ENCODE data around the gene ZNF683.
A peak's percentile ranks its signal among the peaks of the same experiment; 100 is the strongest.
"Not testable (repeated sequence)": the region's sequence is repeated elsewhere in the genome, so short reads cannot be mapped to it uniquely, and the experiment has no call there.

ZNF683 gene

DNA sequence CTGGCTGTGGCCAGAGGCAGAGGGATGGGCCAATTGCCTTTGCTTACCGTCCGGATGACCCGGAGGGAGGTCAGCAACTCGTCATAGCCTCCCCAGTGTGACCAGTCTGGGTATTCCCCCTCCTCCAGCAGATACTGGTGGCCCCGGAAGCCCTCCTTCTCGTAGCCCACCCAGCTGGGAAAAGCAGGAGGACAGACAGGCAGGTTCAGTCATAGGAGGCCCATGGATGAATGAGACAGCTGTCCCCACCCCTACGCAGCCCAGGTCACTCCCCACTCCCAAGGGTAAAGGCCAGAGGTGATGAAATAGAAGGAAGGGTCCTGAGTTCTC, 35.4 kb downstream of the ZNF683 start:
- TF ChIP-seq, protein P1, sequence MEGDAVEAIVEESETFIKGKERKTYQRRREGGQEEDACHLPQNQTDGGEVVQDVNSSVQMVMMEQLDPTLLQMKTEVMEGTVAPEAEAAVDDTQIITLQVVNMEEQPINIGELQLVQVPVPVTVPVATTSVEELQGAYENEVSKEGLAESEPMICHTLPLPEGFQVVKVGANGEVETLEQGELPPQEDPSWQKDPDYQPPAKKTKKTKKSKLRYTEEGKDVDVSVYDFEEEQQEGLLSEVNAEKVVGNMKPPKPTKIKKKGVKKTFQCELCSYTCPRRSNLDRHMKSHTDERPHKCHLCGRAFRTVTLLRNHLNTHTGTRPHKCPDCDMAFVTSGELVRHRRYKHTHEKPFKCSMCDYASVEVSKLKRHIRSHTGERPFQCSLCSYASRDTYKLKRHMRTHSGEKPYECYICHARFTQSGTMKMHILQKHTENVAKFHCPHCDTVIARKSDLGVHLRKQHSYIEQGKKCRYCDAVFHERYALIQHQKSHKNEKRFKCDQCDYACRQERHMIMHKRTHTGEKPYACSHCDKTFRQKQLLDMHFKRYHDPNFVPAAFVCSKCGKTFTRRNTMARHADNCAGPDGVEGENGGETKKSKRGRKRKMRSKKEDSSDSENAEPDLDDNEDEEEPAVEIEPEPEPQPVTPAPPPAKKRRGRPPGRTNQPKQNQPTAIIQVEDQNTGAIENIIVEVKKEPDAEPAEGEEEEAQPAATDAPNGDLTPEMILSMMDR (IDR thresholded peaks at IDR 0.05; ENCODE audit: control insufficient read depth, extremely low read depth, insufficient read depth), result no peak
- no peak for DNase-seq (ENCODE audit: low read depth)
- H3K4me3 ChIP-seq (ENCODE audit: low read depth, low read length), result no peak overlapping the region

DNA sequence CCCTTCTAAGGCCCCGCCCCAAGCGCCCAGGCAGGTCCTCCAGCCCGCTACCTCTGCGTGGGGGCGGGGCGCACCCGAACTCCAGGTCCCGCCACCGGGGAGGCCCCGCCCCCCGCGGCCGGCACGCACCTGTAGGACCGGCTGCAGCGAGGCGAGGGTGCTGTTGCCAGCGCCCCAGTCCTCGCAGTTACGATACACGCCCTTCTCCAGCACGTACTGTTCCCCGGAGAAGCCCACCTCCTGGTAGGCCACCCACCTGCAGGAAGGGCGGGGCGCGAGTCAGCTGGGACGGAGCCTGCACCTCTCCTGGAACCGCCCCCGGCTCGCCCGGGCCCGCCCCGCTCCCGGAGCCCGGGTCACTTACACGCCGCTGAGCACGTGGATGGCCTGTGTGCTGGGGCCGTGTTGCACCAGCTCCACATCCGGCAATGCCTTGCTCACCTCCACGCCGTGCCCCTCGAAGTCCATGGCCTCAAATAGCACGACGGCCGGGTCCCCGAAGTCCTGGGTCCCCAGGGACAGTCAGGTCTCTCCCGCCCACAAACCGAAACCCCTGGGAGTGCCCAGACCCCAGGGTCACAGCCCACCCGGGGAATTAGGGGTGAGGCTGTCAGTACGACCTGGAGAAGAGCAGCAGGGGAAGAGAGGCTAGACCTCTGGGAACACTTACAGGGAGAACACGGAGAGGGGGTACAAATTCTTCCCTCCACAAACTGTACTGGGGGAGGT, 35.9 kb downstream of the ZNF683 start:
- TF ChIP-seq, protein P1 (IDR thresholded peaks at IDR 0.05; ENCODE audit: control insufficient read depth, extremely low read depth, insufficient read depth), result no peak
- peak overlapping the region; percentile 56 for H3K4me3 ChIP-seq (ENCODE audit: low read depth, low read length)
- DNase-seq (ENCODE audit: low read depth), result peak; percentile 26

DNA sequence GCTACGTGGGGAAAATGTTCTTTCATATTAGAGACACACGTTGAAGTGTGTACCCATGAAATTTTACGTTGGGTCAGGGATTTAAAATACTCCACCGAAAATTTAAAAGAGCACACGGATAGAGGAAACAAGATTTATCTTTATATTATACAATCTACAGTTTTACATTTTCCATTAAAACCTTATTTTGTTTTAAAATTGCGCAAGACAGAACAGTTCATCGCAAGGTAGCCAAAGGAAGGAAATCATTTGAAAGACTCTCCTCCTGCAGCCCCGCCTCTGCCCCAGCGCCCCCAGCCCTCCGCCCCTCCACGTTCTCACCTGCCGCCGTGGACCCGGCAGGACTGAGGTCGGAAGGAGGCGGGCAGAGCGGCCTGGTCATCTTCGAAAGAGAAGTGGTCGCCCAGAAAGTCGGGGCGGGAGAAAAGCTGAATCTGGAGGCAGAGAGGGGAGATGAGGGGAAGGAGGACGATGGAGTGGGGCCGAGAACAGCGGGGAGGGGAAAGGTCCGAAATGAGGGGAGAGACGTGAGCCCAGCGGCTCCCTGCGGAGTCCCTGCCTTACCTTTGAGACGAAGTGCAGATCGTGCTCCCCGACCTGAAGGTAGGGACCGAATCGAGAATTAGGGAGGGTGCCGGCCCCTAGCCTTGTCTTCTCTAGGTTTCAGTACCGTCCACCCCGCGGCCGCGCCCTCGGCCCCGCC, 36.6 kb downstream of the ZNF683 start:
- TF ChIP-seq, protein P1 (IDR thresholded peaks at IDR 0.05; ENCODE audit: control insufficient read depth, extremely low read depth, insufficient read depth), result no peak
- peak overlapping the region; percentile 56 for H3K4me3 ChIP-seq (ENCODE audit: low read depth, low read length)
- DNase-seq (ENCODE audit: low read depth), result no peak

DNA sequence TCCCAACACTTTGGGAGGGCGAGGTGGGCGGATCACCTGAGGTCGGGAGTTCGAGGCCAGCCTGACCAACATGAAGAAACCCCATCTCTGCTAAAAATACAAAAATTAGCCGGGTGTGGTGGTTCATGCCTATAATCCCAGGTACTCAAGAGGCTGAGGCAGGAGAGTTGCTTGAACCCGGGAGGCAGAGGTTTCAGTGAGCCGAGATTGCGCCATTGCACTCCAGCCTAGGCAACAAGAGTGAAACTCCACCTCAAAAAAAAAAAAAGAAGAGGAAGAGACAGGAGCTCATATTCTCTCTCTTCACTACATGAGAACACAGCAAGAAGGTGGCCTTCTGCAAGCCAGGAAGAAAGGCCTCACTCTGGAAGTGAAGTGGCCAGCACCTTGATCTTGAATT, 39.2 kb downstream of the ZNF683 start:
- not testable (repeated sequence) for DNase-seq (ENCODE audit: low read depth); H3K4me3 ChIP-seq (ENCODE audit: low read depth, low read length)

DNA sequence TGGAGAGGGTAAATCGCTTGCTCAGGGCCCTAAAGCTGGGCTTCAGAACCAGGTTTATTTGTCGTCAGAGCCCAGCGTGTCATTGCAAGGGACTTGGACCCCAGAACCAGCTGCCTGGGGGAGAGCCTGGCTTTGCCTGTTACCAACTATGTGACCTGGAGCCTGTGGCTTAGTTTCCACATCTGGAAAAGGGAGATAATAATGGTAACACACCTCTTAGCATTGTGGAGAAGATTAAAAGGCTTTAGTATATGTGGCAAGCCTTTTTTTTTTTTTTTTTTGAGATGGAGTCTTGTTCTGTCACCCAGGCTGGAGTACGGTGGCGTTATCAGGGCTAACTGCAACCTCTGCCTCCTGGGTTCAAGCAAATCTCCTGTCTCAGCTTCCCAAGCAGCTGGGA, 42.3 kb downstream of the ZNF683 start:
- TF ChIP-seq, protein P1 (IDR thresholded peaks at IDR 0.05; ENCODE audit: control insufficient read depth, extremely low read depth, insufficient read depth), result no peak
- H3K4me3 ChIP-seq (ENCODE audit: low read depth, low read length), result no peak overlapping the region
- no peak for DNase-seq (ENCODE audit: low read depth)

DNA sequence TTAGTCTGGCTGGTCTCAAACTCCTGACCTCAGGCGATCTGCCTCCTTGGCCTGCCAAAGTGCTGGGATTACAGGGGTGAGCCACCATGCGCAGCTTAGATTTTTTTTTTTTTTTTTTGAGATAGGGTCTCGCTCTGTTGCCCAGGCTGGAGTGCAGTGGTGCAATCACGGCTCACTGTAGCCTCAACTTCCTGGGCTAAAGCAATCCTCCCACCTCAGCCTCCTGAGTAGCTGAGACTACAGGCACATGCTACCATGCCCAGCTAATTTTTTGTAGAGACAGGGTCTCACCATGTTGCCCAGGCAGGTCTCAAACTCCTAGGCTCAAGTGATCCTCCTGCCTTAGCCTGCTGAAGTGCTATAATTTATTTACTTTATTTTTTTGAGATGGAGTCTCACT, 43.2 kb downstream of the ZNF683 start:
- H3K4me3 ChIP-seq (ENCODE audit: low read depth, low read length); DNase-seq (ENCODE audit: low read depth): not testable (repeated sequence)

DNA sequence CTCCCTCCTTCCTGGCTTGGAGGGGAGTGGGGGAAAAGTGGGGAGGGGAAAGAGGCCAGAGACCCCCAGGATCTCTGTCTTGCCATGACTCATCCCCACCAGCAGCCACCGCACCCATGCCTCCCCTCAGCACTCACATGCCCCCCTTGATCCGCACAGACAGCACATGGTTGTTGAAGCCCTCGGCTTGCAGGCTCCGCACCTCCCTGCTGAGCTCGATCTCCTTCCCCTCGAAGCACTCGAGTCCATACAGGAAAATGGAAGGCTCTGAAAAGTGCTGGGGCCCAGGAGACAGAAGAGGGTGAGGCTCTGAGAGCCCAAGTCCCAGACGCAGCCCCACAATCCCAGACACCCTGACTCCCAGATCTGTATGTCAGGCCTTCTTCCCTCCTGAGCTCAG, 44.0 kb downstream of the ZNF683 start:
- H3K4me3 ChIP-seq (ENCODE audit: low read depth, low read length), result no peak overlapping the region
- no peak for DNase-seq (ENCODE audit: low read depth)
- TF ChIP-seq, protein P1 (IDR thresholded peaks at IDR 0.05; ENCODE audit: control insufficient read depth, extremely low read depth, insufficient read depth), result no peak

DNA sequence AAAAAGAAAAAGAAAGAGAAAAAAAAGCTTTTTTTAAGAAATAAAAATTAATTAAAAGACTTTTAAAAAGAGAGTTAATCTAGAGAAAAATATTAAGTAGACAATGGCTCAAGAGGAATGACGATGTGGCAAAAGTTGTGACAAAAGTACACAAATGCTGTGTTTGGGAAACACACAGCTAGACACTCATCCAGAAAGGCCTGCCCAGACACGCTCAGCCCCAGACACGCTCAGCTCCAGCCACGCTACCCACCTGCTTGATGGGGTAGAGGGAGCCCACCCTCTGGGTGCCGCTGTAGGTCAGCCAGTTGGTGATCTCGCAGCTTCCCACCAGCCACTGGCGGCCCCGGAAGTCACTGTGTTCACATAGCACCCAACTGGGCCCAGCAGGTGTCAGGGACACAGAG, 44.6 kb downstream of the ZNF683 start:
- TF ChIP-seq, protein P1 (IDR thresholded peaks at IDR 0.05; ENCODE audit: control insufficient read depth, extremely low read depth, insufficient read depth), result no peak
- no peak for DNase-seq (ENCODE audit: low read depth)
- no peak overlapping the region for H3K4me3 ChIP-seq (ENCODE audit: low read depth, low read length)
